ENCODE results near the gene FN1.

Gene FN1

GRCh38 chr2:215447056-215447455 is 11.2 kb upstream of the FN1 start:
- POLR2A ChIA-PET: interaction anchor here (1.0 kb wide), 1 partner anchor 10 kb away, joined by 3 read pairs; no protein-coding TSS in a partner anchor
- CTCF ChIA-PET: no interaction called here

GRCh38 chr2:215442401-215442787 is 6.5 kb upstream of the FN1 start:
- CTCF ChIA-PET: interaction anchor here (0.6 to 1.1 kb wide), 7 partner anchors 9 to 852 kb away, joined by 3 to 6 read pairs (median 3); no protein-coding TSS in a partner anchor
- POLR2A ChIA-PET: no interaction called here
- TF ChIP-seq ZNF18 (tag by site-specific recombination; IDR thresholded peaks at IDR 0.05): no peak
- no peak for TF ChIP-seq ZFHX2 (tag by site-specific recombination; conservative IDR thresholded peaks at IDR 0.05)
- no peak for TF ChIP-seq ZNF654 (tag by site-specific recombination; IDR thresholded peaks at IDR 0.05; ENCODE audit: low read depth)
- no peak for TF ChIP-seq ZNF292 (tag by site-specific recombination; IDR thresholded peaks at IDR 0.05; ENCODE audit: borderline replicate concordance, low read depth)
- TF ChIP-seq ZNF488 (tag by site-specific recombination; IDR thresholded peaks at IDR 0.05): no peak
- no peak for TF ChIP-seq SCRT2 (tag by site-specific recombination; IDR thresholded peaks at IDR 0.05)

More at GRCh38 chr2:215447056-215447455, 11.2 kb upstream of the FN1 start:
- H3K36me3 ChIP-seq (ENCODE audit: control insufficient read depth in 2 of 2, insufficient read depth in 1 of 2, low read length in 2 of 2): no peaks in the 10 kb centered on the region
- H3K4me1 ChIP-seq (ENCODE audit: control insufficient read depth, insufficient read depth, low read length): no peaks in the 10 kb centered on the region
- H3K9me3 ChIP-seq (ENCODE audit: control insufficient read depth, insufficient read depth, low read depth, low read length): no peaks in the 10 kb centered on the region
- H3K27ac ChIP-seq (ENCODE audit: extremely low read depth, low read depth, low read length): no peak overlapping the region
- TF ChIP-seq ZFP69B (tag by site-specific recombination; IDR thresholded peaks at IDR 0.05) (no peak), ZNF704 (tag by site-specific recombination; IDR thresholded peaks at IDR 0.05) (no peak)
- no peak overlapping the region for H3K4me3 ChIP-seq (ENCODE audit: low read depth, low read length)

GRCh38 chr2:215441560-215442400 is 5.9 kb upstream of the FN1 start:
- H3K27ac ChIP-seq (ENCODE audit: extremely low read depth, low read depth, low read length): no peak overlapping the region
- H3K4me3 ChIP-seq (ENCODE audit: low read depth, low read length): no peak overlapping the region
- H3K9me3 ChIP-seq (ENCODE audit: control insufficient read depth, insufficient read depth, low read depth, low read length): no peaks in the 10 kb centered on the region
- H3K36me3 ChIP-seq (ENCODE audit: control insufficient read depth in 2 of 2, insufficient read depth in 1 of 2, low read length in 2 of 2): no peaks in the 10 kb centered on the region
- no peak for TF ChIP-seq GLI2 (tag by site-specific recombination; IDR thresholded peaks at IDR 0.05; ENCODE audit: borderline replicate concordance, low read depth)
- TF ChIP-seq ZNF792 (tag by site-specific recombination; IDR thresholded peaks at IDR 0.05): no peak
- TF ChIP-seq ZFP69B (tag by site-specific recombination; IDR thresholded peaks at IDR 0.05): no peak
- no peak for TF ChIP-seq ZNF24 (tag by site-specific recombination; IDR thresholded peaks at IDR 0.05)
- no peak for TF ChIP-seq ZNF837 (tag by site-specific recombination; IDR thresholded peaks at IDR 0.05)
- no peak for TF ChIP-seq ZNF510 (tag by site-specific recombination; IDR thresholded peaks at IDR 0.05; ENCODE audit: insufficient replicate concordance)
- no peak for TF ChIP-seq ZNF658 (tag by site-specific recombination; IDR thresholded peaks at IDR 0.05)
- CTCF ChIA-PET: interaction anchor here (0.5 to 1.1 kb wide), 8 partner anchors 9 to 851 kb away, joined by 3 to 6 read pairs (median 3); no protein-coding TSS in a partner anchor
- no peaks in the 10 kb centered on the region for H3K4me1 ChIP-seq (ENCODE audit: control insufficient read depth, insufficient read depth, low read length)
- POLR2A ChIA-PET: no interaction called here

More at GRCh38 chr2:215442401-215442787, 6.5 kb upstream of the FN1 start:
- Histone ChIP-seq H3K36me3 (ENCODE audit: control insufficient read depth in 2 of 2, insufficient read depth in 1 of 2, low read length in 2 of 2) (no peaks in the 10 kb centered on the region), H3K4me3 (ENCODE audit: low read depth, low read length) (no peak overlapping the region), H3K9me3 (ENCODE audit: control insufficient read depth, insufficient read depth, low read depth, low read length) (no peaks in the 10 kb centered on the region), H3K27ac (ENCODE audit: extremely low read depth, low read depth, low read length) (no peak overlapping the region), H3K4me1 (ENCODE audit: control insufficient read depth, insufficient read depth, low read length) (no peaks in the 10 kb centered on the region)
